Esophagus squamous epithelium (tissue), 5 donors: ENCODE results near the gene AKR1B15. TPM values are rescaled to one million over a fixed set of nuclear protein-coding genes. Genes with fewer than 3 reads are reported as not detected.
"Not testable (repeated sequence)": the region's sequence is repeated elsewhere in the genome, so short reads cannot be mapped to it uniquely, and the experiment has no call there.

Experiments
- DNase-seq: peaks from one replicate; lab custom pipeline; 2025; lab: John Stamatoyannopoulos, UW
- H3K27ac ChIP-seq, 4 donors: fragments of 200-600 bp; sonication (generic); one replicate each; pipeline ENCODE4 v1.5.1; 2016 to 2019; ENCODE audit warnings: mild to moderate bottlenecking in 1 of 4
- H3K27me3 ChIP-seq, 4 donors: fragments of 200-600 bp; sonication (generic); 1 replicate in 3 of 4; 2 replicates in 1 of 4; pipeline versions ENCODE4 v1.5.1 to v1.6.0; 2017 to 2021; ENCODE audit warnings: antibody characterized with exemption in 1 of 4
- H3K36me3 ChIP-seq, 3 donors: fragments of 200-600 bp; sonication (generic); one replicate each; pipeline ENCODE4 v1.5.1; 2016 to 2019
- H3K4me1 ChIP-seq, 3 donors: fragments of 200-600 bp; sonication (generic); one replicate each; pipeline ENCODE4 v1.5.1; 2017 to 2019
- H3K4me3 ChIP-seq, 4 donors: fragments of 200-600 bp; sonication (generic); 1 replicate in 3 of 4; 2 replicates in 1 of 4; pipeline ENCODE4 v1.5.1; 2016 to 2019; ENCODE audit warnings: mild to moderate bottlenecking in 2 of 4, moderate library complexity in 1 of 4
- H3K9me3 ChIP-seq, 3 donors: fragments of 200-600 bp; sonication (generic); one replicate each; pipeline ENCODE4 v1.5.1; 2016 to 2019
- CTCF ChIP-seq, 6 experiments: fragments of 450-650 bp in 4 of 6; fragments of 200-600 bp in 2 of 6; sonication (generic) in 2 of 6; IDR thresholded peaks; one replicate each; pipeline ENCODE4 v1.5.1; 2016 to 2019; ENCODE audit warnings: antibody characterized with exemption in 6 of 6, mild to moderate bottlenecking in 4 of 6, moderate library complexity in 4 of 6
- POLR2A ChIP-seq, 4 donors: fragments of 450-650 bp; IDR thresholded peaks; one replicate each; pipeline ENCODE4 v1.6.1; 2017; ENCODE audit warnings: antibody characterized with exemption in 4 of 4, mild to moderate bottlenecking in 4 of 4, moderate library complexity in 3 of 4
- WGBS, 2 donors: methylation state at CpG; one replicate each; pipeline ENCODE4 v1.1.5; 2018; 5-methylcytosine and 5-hydroxymethylcytosine counted together
- intact Hi-C: fragments of 100-400 bp; cut with DNase I; formaldehyde crosslinking; loops from one replicate; pipeline ENCODE4 v1.15.0; 2022
- total RNA-seq, 4 donors: library from RNA; depleted of rRNA; stranded (reverse); fragments of >200 nt; gene quantifications; one replicate each; pipeline ENCODE4 v1.1.0, GENCODE V29; 2016
- donor health status: DM: yes; HTN: yes; CAD: no.

The AKR1B15 gene
- total RNA-seq, 4 donors from 2014 or later: 0.57 to 6.8 (median 4.7) TPM

- no peaks in the 10 kb centered on the region for H3K27me3 ChIP-seq
- no peaks in the 10 kb centered on the region for H3K9me3 ChIP-seq
- DNase-seq: no peak
- TF ChIP-seq CTCF (IDR thresholded peaks at IDR 0.05) (no peak), POLR2A (IDR thresholded peaks at IDR 0.05) (no peak)
- no peak overlapping the region for H3K27ac ChIP-seq
- no peaks in the 10 kb centered on the region for H3K36me3 ChIP-seq
- H3K4me3 ChIP-seq: no peak overlapping the region
- WGBS, 2 donors: 74 to 81% methylated on average over 4 to 6 of the region's 7 CpGs
- H3K4me1 ChIP-seq: peaks cover 0 to 5% (median 0%) of the 10 kb centered on the region in 3 donors
- intact Hi-C loops: no loop called here
Observed at GRCh38 chr7:134554417-134554966, 5.6 kb downstream of the AKR1B15 start.

GRCh38 chr7:134557391-134557790 lies 8.5 kb downstream of the AKR1B15 start:
- H3K4me3 ChIP-seq: no peak overlapping the region
- no peak for TF ChIP-seq CTCF (IDR thresholded peaks at IDR 0.05)
- no peak for TF ChIP-seq POLR2A (IDR thresholded peaks at IDR 0.05)
- intact Hi-C loops: no loop called here
- no peaks in the 10 kb centered on the region for H3K9me3 ChIP-seq
- no peaks in the 10 kb centered on the region for H3K36me3 ChIP-seq
- H3K27me3 ChIP-seq: no peaks in the 10 kb centered on the region
- WGBS, 2 donors: 70 to 85% methylated on average over 6 of the region's 6 CpGs
- H3K27ac ChIP-seq: no peak overlapping the region
- DNase-seq: no peak
- H3K4me1 ChIP-seq: peaks cover 1 to 21% (median 8%) of the 10 kb centered on the region in 3 donors

DNA sequence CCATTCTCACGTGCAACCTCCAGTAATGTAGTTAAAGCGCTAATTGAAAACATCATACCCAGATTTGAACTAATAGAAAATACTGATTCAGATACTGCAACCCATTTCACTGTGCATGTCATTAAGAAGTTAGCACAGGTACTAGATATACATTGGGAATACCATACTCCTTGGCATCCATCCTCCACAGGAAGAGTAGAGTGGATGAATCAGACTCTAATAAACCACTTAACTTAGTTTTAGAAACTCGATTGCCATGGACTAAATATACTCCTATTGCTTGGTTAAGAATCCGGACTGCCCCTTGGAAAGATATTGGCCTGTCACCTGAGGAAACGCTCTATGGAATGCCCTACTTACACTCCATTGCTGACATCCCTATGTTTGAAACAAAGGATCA lies 9.5 kb downstream of the AKR1B15 start:
- Histone ChIP-seq H3K4me3 (no peak overlapping the region), H3K27me3 (no peaks in the 10 kb centered on the region), H3K9me3 (no peaks in the 10 kb centered on the region), H3K36me3 (no peaks in the 10 kb centered on the region), H3K27ac (no peak overlapping the region), H3K4me1 (peaks cover 5 to 30% (median 17%) of the 10 kb centered on the region in 3 donors)
- 83 to 92% methylated on average over 5 of the region's 5 CpGs for WGBS, 2 donors
- intact Hi-C loops: no loop called here
- TF ChIP-seq POLR2A (IDR thresholded peaks at IDR 0.05): no peak
- TF ChIP-seq CTCF (IDR thresholded peaks at IDR 0.05): no peak
- DNase-seq: no peak

DNA sequence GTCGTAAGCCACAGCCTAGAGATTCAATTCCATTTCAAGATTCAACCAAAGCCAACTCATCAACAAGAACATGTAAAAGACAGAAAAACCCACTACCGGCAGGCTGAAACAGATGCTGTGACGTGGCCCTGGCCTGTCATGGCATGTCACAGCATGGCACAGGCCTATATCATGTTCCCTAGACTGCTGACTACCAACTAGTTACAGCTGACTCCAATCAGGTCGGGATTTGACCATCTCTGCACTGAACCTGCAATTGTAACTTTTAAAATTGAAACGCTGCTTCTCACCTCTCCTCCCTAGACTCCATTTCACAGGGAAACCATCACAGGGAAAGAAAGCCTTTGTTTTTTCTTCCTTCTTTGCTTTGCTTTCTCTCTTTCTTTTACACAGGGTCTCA lies 12.7 kb downstream of the AKR1B15 start:
- peaks cover 19 to 58% (median 42%) of the 10 kb centered on the region in 3 donors for H3K4me1 ChIP-seq
- 19 to 44% methylated on average over 3 to 4 of the region's 5 CpGs for WGBS, 2 donors
- H3K4me3 ChIP-seq: peak overlapping the region in 1 of 4 donors; percentile 3
- H3K9me3 ChIP-seq, intact Hi-C loops, H3K36me3 ChIP-seq, DNase-seq, H3K27me3 ChIP-seq: not testable (repeated sequence)
- H3K27ac ChIP-seq: peak overlapping the region; percentile 76 to 91 (median 84)

GRCh38 chr7:134562136-134562535 lies 13.2 kb downstream of the AKR1B15 start:
- no peak for DNase-seq
- peak overlapping the region; percentile 76 to 91 (median 84) for H3K27ac ChIP-seq
- 49 to 53% methylated on average over 6 of the region's 6 CpGs for WGBS, 2 donors
- H3K9me3 ChIP-seq: no peaks in the 10 kb centered on the region
- no peak for TF ChIP-seq CTCF (IDR thresholded peaks at IDR 0.05)
- no peak for TF ChIP-seq POLR2A (IDR thresholded peaks at IDR 0.05)
- H3K27me3 ChIP-seq: no peaks in the 10 kb centered on the region
- H3K4me3 ChIP-seq: peak overlapping the region in 1 of 4 donors; percentile 3
- peaks cover 19 to 62% (median 42%) of the 10 kb centered on the region in 3 donors for H3K4me1 ChIP-seq
- H3K36me3 ChIP-seq: no peaks in the 10 kb centered on the region
- intact Hi-C loops: no loop called here

DNA sequence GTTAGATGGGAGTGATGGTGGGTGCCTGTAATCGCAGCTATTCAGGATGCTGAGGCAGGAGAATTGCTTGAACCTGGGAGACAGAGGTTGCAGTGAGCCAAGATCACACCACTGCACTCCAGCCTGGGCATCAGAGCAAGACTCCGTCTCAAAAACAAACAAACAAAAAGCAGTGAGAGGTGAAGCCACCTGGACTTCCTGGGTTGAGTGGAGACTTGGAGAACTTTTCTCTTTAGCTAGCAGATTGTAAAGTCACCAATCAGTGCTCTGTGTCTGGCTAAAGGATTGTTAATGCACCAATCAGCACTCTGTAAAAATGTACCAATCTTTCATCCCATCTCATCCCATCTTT lies 14.5 kb downstream of the AKR1B15 start:
- H3K4me3 ChIP-seq, H3K9me3 ChIP-seq, DNase-seq, H3K27me3 ChIP-seq, H3K36me3 ChIP-seq, intact Hi-C loops: not testable (repeated sequence)
- peak overlapping the region; percentile 76 to 91 (median 84) for H3K27ac ChIP-seq
- peaks cover 19 to 62% (median 42%) of the 10 kb centered on the region in 3 donors for H3K4me1 ChIP-seq
- WGBS, 2 donors: 31 to 45% methylated on average over 2 of the region's 2 CpGs
